ENCODE results near the gene SLC16A11. TPM values are rescaled to one million over a fixed set of nuclear protein-coding genes. Genes with fewer than 3 reads are reported as not detected.

SLC16A11 gene
- polyA plus RNA-seq, 2 donors: 1.9 to 2.3 TPM

Other genes with a start within 250 kb of the SLC16A11 start
- gene TEKT1, start 212.4 kb downstream of the SLC16A11 start, polyA plus RNA-seq: not detected
- gene ALOX12, start 48.0 kb downstream of the SLC16A11 start, polyA plus RNA-seq: 10 to 100 TPM; 54.4 to 66.5 TPM
- 100 to 1,000 TPM; 216 to 253 TPM for gene RNASEK, start 31.5 kb downstream of the SLC16A11 start, polyA plus RNA-seq
- gene BCL6B, start 21.0 kb downstream of the SLC16A11 start, polyA plus RNA-seq: 1 to 10 TPM; 1.5 to 1.8 TPM
- 1 to 10 TPM; 4.8 TPM for gene SLC16A13, start 8.1 kb downstream of the SLC16A11 start, polyA plus RNA-seq
- 1 to 10 TPM; 1.7 to 6.0 TPM for gene CLEC10A, start 36.2 kb upstream of the SLC16A11 start, polyA plus RNA-seq
- gene ASGR2, start 70.7 kb upstream of the SLC16A11 start, polyA plus RNA-seq: under 1 TPM; 0.24 to 1.00 TPM
- gene ASGR1, start 135.3 kb upstream of the SLC16A11 start, polyA plus RNA-seq: 1 to 10 TPM in 1 of 2 donors, under 1 TPM in 1; 0.84 to 2.0 TPM
- gene DLG4, start 175.7 kb upstream of the SLC16A11 start, polyA plus RNA-seq: 10 to 100 TPM in 1 of 2 donors, 1 to 10 TPM in 1; 3.2 to 11.8 TPM
- 100 to 1,000 TPM; 484 to 979 TPM for gene ACADVL, start 175.8 kb upstream of the SLC16A11 start, polyA plus RNA-seq
- 10 to 100 TPM; 20.8 to 32.2 TPM for gene DVL2, start 190.4 kb upstream of the SLC16A11 start, polyA plus RNA-seq
- 10 to 100 TPM; 22.4 to 29.6 TPM for gene PHF23, start 195.4 kb upstream of the SLC16A11 start, polyA plus RNA-seq
- 100 to 1,000 TPM; 354 to 393 TPM for gene GABARAP, start 198.4 kb upstream of the SLC16A11 start, polyA plus RNA-seq
- gene CTDNEP1, start 207.6 kb upstream of the SLC16A11 start, polyA plus RNA-seq: 10 to 100 TPM; 42.4 to 58.5 TPM
- 10 to 100 TPM; 14.7 to 39.0 TPM for gene ELP5, start 208.1 kb upstream of the SLC16A11 start, polyA plus RNA-seq
- gene CLDN7, start 218.4 kb upstream of the SLC16A11 start, polyA plus RNA-seq: 100 to 1,000 TPM; 271 to 275 TPM
- gene SLC2A4, start 237.6 kb upstream of the SLC16A11 start, polyA plus RNA-seq: 1 to 10 TPM; 5.4 to 7.6 TPM